Peyer's patch (tissue), 4 donors: Measurements from ENCODE around the gene PIK3R5.

Experiments
- POLR2A ChIP-seq, 2 donors: fragments of 450-650 bp; IDR thresholded peaks; one replicate each; pipeline ENCODE4 v1.5.1; 2017; ENCODE audit warnings: antibody characterized with exemption in 2 of 2, mild to moderate bottlenecking in 2 of 2, moderate library complexity in 2 of 2
- TF ChIP-seq, protein P1 (sequence below), 6 experiments: fragments of 450-650 bp in 4 of 6; fragments of 200-600 bp in 2 of 6; sonication (generic) in 1 of 6; IDR thresholded peaks; one replicate each; pipeline ENCODE4 v1.5.1; 2017 to 2019; ENCODE audit warnings: antibody characterized with exemption in 6 of 6, mild to moderate bottlenecking in 3 of 6, moderate library complexity in 1 of 6

GRCh38 chr17:8872705-8873435, 92.6 kb downstream of the PIK3R5 start:
- no peak for TF ChIP-seq POLR2A (IDR thresholded peaks at IDR 0.05)
- TF ChIP-seq, protein P1, sequence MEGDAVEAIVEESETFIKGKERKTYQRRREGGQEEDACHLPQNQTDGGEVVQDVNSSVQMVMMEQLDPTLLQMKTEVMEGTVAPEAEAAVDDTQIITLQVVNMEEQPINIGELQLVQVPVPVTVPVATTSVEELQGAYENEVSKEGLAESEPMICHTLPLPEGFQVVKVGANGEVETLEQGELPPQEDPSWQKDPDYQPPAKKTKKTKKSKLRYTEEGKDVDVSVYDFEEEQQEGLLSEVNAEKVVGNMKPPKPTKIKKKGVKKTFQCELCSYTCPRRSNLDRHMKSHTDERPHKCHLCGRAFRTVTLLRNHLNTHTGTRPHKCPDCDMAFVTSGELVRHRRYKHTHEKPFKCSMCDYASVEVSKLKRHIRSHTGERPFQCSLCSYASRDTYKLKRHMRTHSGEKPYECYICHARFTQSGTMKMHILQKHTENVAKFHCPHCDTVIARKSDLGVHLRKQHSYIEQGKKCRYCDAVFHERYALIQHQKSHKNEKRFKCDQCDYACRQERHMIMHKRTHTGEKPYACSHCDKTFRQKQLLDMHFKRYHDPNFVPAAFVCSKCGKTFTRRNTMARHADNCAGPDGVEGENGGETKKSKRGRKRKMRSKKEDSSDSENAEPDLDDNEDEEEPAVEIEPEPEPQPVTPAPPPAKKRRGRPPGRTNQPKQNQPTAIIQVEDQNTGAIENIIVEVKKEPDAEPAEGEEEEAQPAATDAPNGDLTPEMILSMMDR (IDR thresholded peaks at IDR 0.05), result no peak
